HG03108 (cell line): ENCODE results near the gene COL28A1.

Experiments
- ATAC-seq: cut with Tn5 transposase; IDR thresholded peaks from one replicate; pipeline ENCODE4 v1.9.1; 2021; ENCODE audit warnings: moderate library complexity; ENCODE audit not compliant: unreplicated experiment

The COL28A1 gene

GRCh38 chr7:7535691-7536090 is at the start of gene COL28A1:
COL28A1 (minus strand) TSS chr7:7535873; CDS start chr7:7532875, 2,998 bp downstream.
- no peak for ATAC-seq

GRCh38 chr7:7584653-7585052 is 49.0 kb upstream of the COL28A1 start:
- no peak for ATAC-seq

- ATAC-seq: no peak
These were observed 48.1 kb upstream of the COL28A1 start for GRCh38 chr7:7583731-7584130.

- no peak for ATAC-seq
These were observed 46.9 kb upstream of the COL28A1 start for GRCh38 chr7:7582596-7582995.

GRCh38 chr7:7581531-7582179 is 46.0 kb upstream of the COL28A1 start:
- no peak for ATAC-seq

GRCh38 chr7:7579638-7580037 is 44.0 kb upstream of the COL28A1 start:
- no peak for ATAC-seq

GRCh38 chr7:7577888-7578287 is 42.2 kb upstream of the COL28A1 start:
- no peak for ATAC-seq

GRCh38 chr7:7576344-7576743 is 40.7 kb upstream of the COL28A1 start:
- no peak for ATAC-seq

- ATAC-seq: no peak
These were observed 38.0 kb upstream of the COL28A1 start for GRCh38 chr7:7573701-7574100.

GRCh38 chr7:7570584-7570983 is 34.9 kb upstream of the COL28A1 start:
- ATAC-seq: no peak

GRCh38 chr7:7569615-7570014 is 33.9 kb upstream of the COL28A1 start:
- no peak for ATAC-seq

GRCh38 chr7:7569081-7569527 is 33.4 kb upstream of the COL28A1 start:
- peak; percentile 46 for ATAC-seq

- ATAC-seq: no peak
These were observed 32.9 kb upstream of the COL28A1 start for GRCh38 chr7:7568553-7568952.

- no peak for ATAC-seq
These were observed 32.3 kb upstream of the COL28A1 start for GRCh38 chr7:7567898-7568531.

GRCh38 chr7:7566651-7567611 is 31.3 kb upstream of the COL28A1 start, which contains the start of gene MIOS:
MIOS (plus strand) TSS chr7:7566884; CDS start chr7:7572476, 5,592 bp downstream.
- peak; percentile 64 for ATAC-seq

GRCh38 chr7:7565746-7566650 is 30.3 kb upstream of the COL28A1 start:
- peak; percentile 22 for ATAC-seq

- ATAC-seq: no peak
These were observed 29.5 kb upstream of the COL28A1 start for GRCh38 chr7:7565018-7565680.

GRCh38 chr7:7564323-7564780 is 28.7 kb upstream of the COL28A1 start:
- ATAC-seq: no peak

GRCh38 chr7:7563813-7564212 is 28.1 kb upstream of the COL28A1 start:
- ATAC-seq: no peak

GRCh38 chr7:7563269-7563668 is 27.6 kb upstream of the COL28A1 start:
- ATAC-seq: no peak
